GM13976 (cell line): Measurements from ENCODE around the gene GAB3.

Experiments
- DNase-seq: peaks from one replicate; pipeline ENCODE4 v3.0.0; 2012; ENCODE audit warnings: low spot score
- CTCF ChIP-seq: IDR thresholded peaks from 2 replicates; pipeline ENCODE4 v1.5.1; 2012; ENCODE audit warnings: borderline replicate concordance, mild to moderate bottlenecking; ENCODE audit not compliant: insufficient read depth; ENCODE audit errors: extremely low read depth, missing control alignments, control extremely low read depth
- in situ Hi-C: fragments of 300-500 bp; cut with MboI; formaldehyde crosslinking; loops from one replicate; pipeline ENCODE4 v1.12.0; 2022; ENCODE audit warnings: low sequenced_read_pairs, mixed read lengths, inconsistent platforms; ENCODE audit not compliant: unreplicated experiment

The GAB3 gene

GRCh38 chrX:154731184-154731583 lies 19.7 kb downstream of the GAB3 start:
- no peak for DNase-seq
- no peak for TF ChIP-seq CTCF
- in situ Hi-C loops = loop anchor here (25.0 kb wide), 1 partner anchor 144 kb away; the partner anchor contains the start of gene CTAG1A

- no peak for DNase-seq
- TF ChIP-seq CTCF = no peak
- in situ Hi-C loops = loop anchor here (25.0 kb wide), 1 partner anchor 143 kb away; the partner anchor contains the start of gene CTAG1A
Observed at GRCh38 chrX:154730253-154730891, 20.5 kb downstream of the GAB3 start.

DNA sequence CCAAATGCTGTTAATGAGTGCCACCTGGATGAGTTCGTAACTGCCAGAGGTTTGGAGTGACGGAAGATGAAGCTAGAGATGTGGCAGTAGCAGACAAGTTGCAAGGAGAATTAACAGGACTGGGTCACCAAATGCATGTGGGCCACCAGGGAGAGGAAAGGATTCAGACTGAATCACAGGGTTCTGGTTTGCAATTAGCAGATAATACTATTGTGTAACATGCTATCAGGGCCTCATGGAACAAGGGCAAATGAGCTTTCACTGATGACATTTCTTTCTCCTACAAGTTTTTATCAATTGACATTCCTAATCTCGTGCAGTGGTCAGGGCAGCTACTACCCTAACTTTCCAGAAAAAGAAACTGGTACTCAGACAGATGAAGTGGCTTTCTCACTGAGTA lies 21.4 kb downstream of the GAB3 start:
- no peak for DNase-seq
- TF ChIP-seq CTCF = no peak
- in situ Hi-C loops = loop anchor here (25.0 kb wide), 1 partner anchor 142 kb away; the partner anchor contains the start of gene CTAG1A

- no peak for DNase-seq
- in situ Hi-C loops = loop anchor here (25.0 kb wide), 1 partner anchor 141 kb away; the partner anchor contains the start of gene CTAG1A
- TF ChIP-seq CTCF = no peak
Observed at GRCh38 chrX:154728431-154729190, 22.3 kb downstream of the GAB3 start.

- no peak for DNase-seq
- no peak for TF ChIP-seq CTCF
- in situ Hi-C loops = loop anchor here (25.0 kb wide), 1 partner anchor 141 kb away; the partner anchor contains the start of gene CTAG1A
Observed at GRCh38 chrX:154727871-154728270, 23.0 kb downstream of the GAB3 start.

DNA sequence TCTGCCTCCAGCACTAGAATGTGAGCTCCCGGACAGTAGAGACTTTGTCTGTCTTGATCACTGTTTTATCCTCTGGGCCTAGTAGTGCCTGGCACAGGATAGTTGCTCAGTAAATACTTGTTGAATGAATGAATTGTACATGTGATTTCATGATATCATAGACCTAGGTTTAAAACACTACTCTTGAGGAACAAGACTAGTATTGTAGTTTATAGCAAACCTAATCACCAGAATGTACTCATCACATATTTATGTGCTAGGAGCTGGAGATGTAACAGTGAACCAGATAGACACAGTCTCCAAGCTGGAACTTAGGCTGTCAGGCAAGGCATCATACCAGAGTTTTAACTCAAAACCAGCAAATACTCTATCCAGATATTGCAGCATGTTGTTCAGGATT lies 23.5 kb downstream of the GAB3 start:
- TF ChIP-seq CTCF = no peak
- in situ Hi-C loops = loop anchor here (25.0 kb wide), 1 partner anchor 140 kb away; the partner anchor contains the start of gene CTAG1A
- no peak for DNase-seq
